Activated CD8-positive, alpha-beta T cell treated with anti-CD3 and anti-CD28 coated beads for 36 hours (primary cell): ENCODE data around the gene ANKFY1. TPM values are rescaled to one million over a fixed set of nuclear protein-coding genes. Genes with fewer than 3 reads are reported as not detected.

ENCODE experiments used
- ATAC-seq: fragments of 200-7000 bp; cut with Tn5 transposase; one replicate; pipeline ENCODE4 v1.10.0; 2021; ENCODE audit warnings: mild to moderate bottlenecking, moderate library complexity
- CTCF ChIA-PET: fragments of 350-600 bp; sonication (Branson Sonifier 250); formaldehyde crosslinking; loops from one replicate; lab custom pipeline; 2021; ENCODE audit warnings: antibody characterized with exemption; lab: Charles Lee
- POLR2A ChIA-PET: fragments of 350-600 bp; sonication (Branson Sonifier 250); formaldehyde crosslinking; loops from one replicate; lab custom pipeline; 2021; ENCODE audit warnings: antibody characterized with exemption; lab: Charles Lee
- DNase-seq: peaks from one replicate; pipeline ENCODE4 v3.0.0-alpha.2; 2020
- H3K27ac Mint-ChIP-seq: one replicate; pipeline ENCODE4 v1.8.0; 2021; ENCODE audit warnings: mild to moderate bottlenecking, mixed read lengths
- H3K27me3 Mint-ChIP-seq: one replicate; pipeline ENCODE4 v1.8.0; 2021; ENCODE audit warnings: mixed read lengths
- H3K36me3 Mint-ChIP-seq: one replicate; pipeline ENCODE4 v1.8.0; 2021; ENCODE audit warnings: low read depth, mixed read lengths
- H3K4me1 Mint-ChIP-seq: one replicate; pipeline ENCODE4 v1.8.0; 2021; ENCODE audit warnings: low read depth, mixed read lengths
- H3K4me3 Mint-ChIP-seq: one replicate; pipeline ENCODE4 v1.8.0; 2021; ENCODE audit warnings: mild to moderate bottlenecking, moderate library complexity, mixed read lengths
- H3K9me3 Mint-ChIP-seq: one replicate; pipeline ENCODE4 v1.8.0; 2021; ENCODE audit warnings: mixed read lengths
- CTCF ChIP-seq: fragments of 200-600 bp; IDR thresholded peaks from one replicate; pipeline ENCODE4 v1.8.0; 2022; ENCODE audit warnings: antibody characterized with exemption, mild to moderate bottlenecking
- intact Hi-C: fragments of 100-400 bp; cut with micrococcal nuclease; formaldehyde crosslinking; loops from one replicate; pipeline ENCODE4 v1.10.0; 2022
- total RNA-seq, 2 experiments: library from RNA; stranded (reverse); gene quantifications; one replicate each; pipeline ENCODE4 v1.2.3, GENCODE V29; 2021

The ANKFY1 gene
- total RNA-seq, 2 experiments from 2014 or later, result 46.3 to 46.8 TPM

- Mint-ChIP-seq H3K27me3 (no peaks in the 10 kb centered on the region), H3K36me3 (peaks cover 2% of the 10 kb centered on the region), H3K4me3 (no peak overlapping the region), H3K4me1 (peaks cover 36% of the 10 kb centered on the region), H3K27ac (no peak overlapping the region), H3K9me3 (no peaks in the 10 kb centered on the region)
- TF ChIP-seq CTCF, result no peak
- no peak for DNase-seq
- peak; percentile 17 for ATAC-seq
- intact Hi-C loops, result no loop called here
- ChIA-PET CTCF (interaction anchor here (4.6 to 5.4 kb wide), 2 partner anchors 11 to 32 kb away, joined by 31 to 37 read pairs; no protein-coding TSS in a partner anchor), POLR2A (interaction anchor here (0.9 to 1.1 kb wide), 2 partner anchors 16 to 18 kb away, joined by 4 read pairs; partner anchors contain the start of gene ANKFY1)
Observed at GRCh38 chr17:4247971-4248388, 15.8 kb downstream of the ANKFY1 start.

- H3K27ac Mint-ChIP-seq, result no peak overlapping the region
- ChIA-PET CTCF (interaction anchor here (4.6 to 5.4 kb wide), 2 partner anchors 12 to 31 kb away, joined by 31 to 37 read pairs; no protein-coding TSS in a partner anchor), POLR2A (interaction anchor here (0.6 to 1.1 kb wide), 3 partner anchors 16 to 21 kb away, joined by 3 to 4 read pairs (median 4); partner anchors contain the start of gene ANKFY1)
- H3K27me3 Mint-ChIP-seq, result no peaks in the 10 kb centered on the region
- intact Hi-C loops, result no loop called here
- DNase-seq, result no peak
- TF ChIP-seq CTCF, result no peak
- no peak overlapping the region for H3K4me3 Mint-ChIP-seq
- H3K9me3 Mint-ChIP-seq, result no peaks in the 10 kb centered on the region
- H3K36me3 Mint-ChIP-seq, result peaks cover 2% of the 10 kb centered on the region
- ATAC-seq, result no peak
- H3K4me1 Mint-ChIP-seq, result peaks cover 34% of the 10 kb centered on the region
Observed at GRCh38 chr17:4247361-4247970, 16.3 kb downstream of the ANKFY1 start.

GRCh38 chr17:4246674-4247073, 17.1 kb downstream of the ANKFY1 start:
- Mint-ChIP-seq H3K27me3 (no peaks in the 10 kb centered on the region), H3K36me3 (peaks cover 2% of the 10 kb centered on the region), H3K4me3 (no peak overlapping the region), H3K4me1 (peaks cover 32% of the 10 kb centered on the region), H3K27ac (no peak overlapping the region), H3K9me3 (no peaks in the 10 kb centered on the region)
- CTCF ChIA-PET, result interaction anchor here (4.6 kb wide), 1 partner anchor 31 kb away, joined by 31 read pairs; no protein-coding TSS in a partner anchor
- TF ChIP-seq CTCF, result no peak
- POLR2A ChIA-PET, result interaction anchor here (0.5 to 1.1 kb wide), 4 partner anchors 11 to 384 kb away, joined by 3 to 4 read pairs (median 3); partner anchors contain the start of gene ANKFY1
- ATAC-seq (no peak), DNase-seq (no peak)
- intact Hi-C loops, result no loop called here

- Mint-ChIP-seq H3K4me3 (no peak overlapping the region), H3K27me3 (no peaks in the 10 kb centered on the region), H3K36me3 (peaks cover 12% of the 10 kb centered on the region), H3K27ac (no peak overlapping the region), H3K4me1 (no peaks in the 10 kb centered on the region), H3K9me3 (no peaks in the 10 kb centered on the region)
- ChIA-PET POLR2A (no interaction called here), CTCF (interaction anchor here (2.4 kb wide), 1 partner anchor 8 kb away, joined by 8 read pairs; no protein-coding TSS in a partner anchor)
- TF ChIP-seq CTCF, result no peak
- no peak for DNase-seq
- intact Hi-C loops, result no loop called here
- no peak for ATAC-seq
Observed at GRCh38 chr17:4241535-4241934, 22.2 kb downstream of the ANKFY1 start.

GRCh38 chr17:4236456-4236855, 27.3 kb downstream of the ANKFY1 start:
- intact Hi-C loops, result no loop called here
- CTCF ChIA-PET, result interaction anchor here (1.0 kb wide), 1 partner anchor 13 kb away, joined by 3 read pairs; no protein-coding TSS in a partner anchor
- H3K36me3 Mint-ChIP-seq, result peaks cover 25% of the 10 kb centered on the region
- no peaks in the 10 kb centered on the region for H3K27me3 Mint-ChIP-seq
- no peak overlapping the region for H3K27ac Mint-ChIP-seq
- peaks cover 17% of the 10 kb centered on the region for H3K4me1 Mint-ChIP-seq
- ATAC-seq (no peak), DNase-seq (no peak)
- H3K4me3 Mint-ChIP-seq, result no peak overlapping the region
- H3K9me3 Mint-ChIP-seq, result no peaks in the 10 kb centered on the region
- no peak for TF ChIP-seq CTCF
- POLR2A ChIA-PET, result interaction anchor here (0.9 kb wide), 1 partner anchor 131 kb away, joined by 3 read pairs; no protein-coding TSS in a partner anchor
